Endothelial cell of umbilical vein (primary cell): Measurements from ENCODE around the gene TMEM18. TPM values are rescaled to one million over a fixed set of nuclear protein-coding genes. Genes with fewer than 3 reads are reported as not detected.

Experiments used
- BruUV-seq: library from RNA; stranded (reverse); fragments of 400-500 nt; replicated peaks from 2 replicates; lab custom pipeline; 2021; lab: Mats Ljungman, UMichigan
- CTCF ChIA-PET: fragments of 300-600, 350-600 bp; sonication (Branson Sonifier 250); formaldehyde crosslinking; loops from one replicate; lab custom pipeline; 2021; ENCODE audit warnings: antibody characterized with exemption, inconsistent platforms; lab: Charles Lee
- POLR2A ChIA-PET: fragments of 300-600, 350-600 bp; sonication (Branson Sonifier 250); formaldehyde crosslinking; loops from one replicate; lab custom pipeline; 2021; ENCODE audit warnings: antibody characterized with exemption, inconsistent platforms; lab: Charles Lee
- DNase-seq: peaks from one replicate; pipeline ENCODE4 v3.0.0-alpha.2; 2011; ENCODE audit warnings: low read depth, low spot score
- FAIRE-seq: peaks from 2 replicates; lab custom pipeline; 2011; peaks lifted over from hg19 to GRCh38; lab: Jason Lieb, UNC
- H2AFZ ChIP-seq: 2 replicates; pipeline ENCODE4 v1.6.0; 2012; ENCODE audit warnings: low read depth, low read length, control low read depth, inconsistent platforms
- H3K27ac ChIP-seq: 2 replicates; pipeline ENCODE4 v1.5.1; 2011; ENCODE audit warnings: low read depth, mild to moderate bottlenecking, control low read depth, low read length, moderate library complexity; ENCODE audit not compliant: insufficient read depth
- H3K27me3 ChIP-seq, 2 experiments: 2 replicates each; pipeline versions ENCODE4 v1.6.0 to v1.6.1; 2011; ENCODE audit warnings: low read length in 2 of 2, mixed read lengths in 1 of 2; ENCODE audit not compliant: control insufficient read depth in 2 of 2, insufficient read depth in 2 of 2
- H3K36me3 ChIP-seq, 2 experiments: 2 replicates in 1 of 2; 3 replicates in 1 of 2; pipeline ENCODE4 v1.5.1; 2011; ENCODE audit warnings: low read length in 2 of 2, mild to moderate bottlenecking in 1 of 2, moderate library complexity in 1 of 2; ENCODE audit not compliant: control insufficient read depth in 2 of 2, insufficient read depth in 2 of 2; ENCODE audit errors: extremely low read depth in 1 of 2
- H3K4me1 ChIP-seq: 3 replicates; pipeline ENCODE4 v1.5.1; 2011; ENCODE audit warnings: mild to moderate bottlenecking, low read length; ENCODE audit not compliant: control insufficient read depth, insufficient read depth; ENCODE audit errors: extremely low read depth
- H3K4me2 ChIP-seq: 2 replicates; pipeline ENCODE4 v1.6.1; 2011; ENCODE audit warnings: low read length, control low read depth, mixed read lengths; ENCODE audit not compliant: insufficient read depth
- H3K4me3 ChIP-seq, 3 experiments: fragments of 200-600 bp in 1 of 3; sonication (generic), shearing (Covaris generic) in 1 of 3; replicated peaks in 1 of 3; 2 replicates each; pipeline ENCODE4 v1.5.1; 2011 to 2016; ENCODE audit warnings: control low read depth in 3 of 3, low read length in 3 of 3, mild to moderate bottlenecking in 2 of 3, inconsistent platforms in 1 of 3, low read depth in 1 of 3, moderate library complexity in 1 of 3; ENCODE audit not compliant: insufficient read depth in 1 of 3
- H3K79me2 ChIP-seq: 2 replicates; pipeline ENCODE4 v1.6.0; 2012; ENCODE audit warnings: low read length, inconsistent platforms; ENCODE audit not compliant: control insufficient read depth, insufficient read depth
- H3K9ac ChIP-seq: replicated peaks from 2 replicates; pipeline ENCODE3; 2011; ENCODE audit warnings: low read length, control low read depth; ENCODE audit not compliant: insufficient read depth; ENCODE audit errors: extremely low read depth
- H3K9me1 ChIP-seq: replicated peaks from 3 replicates; pipeline ENCODE4 v1.6.0; 2011; ENCODE audit warnings: mild to moderate bottlenecking, low read length; ENCODE audit not compliant: control insufficient read depth, insufficient read depth; ENCODE audit errors: extremely low read depth
- H3K9me3 ChIP-seq: replicated peaks from 2 replicates; pipeline ENCODE4 v1.5.1; 2012; ENCODE audit warnings: low read length, inconsistent platforms; ENCODE audit not compliant: control insufficient read depth, insufficient read depth
- H4K20me1 ChIP-seq: replicated peaks from 2 replicates; pipeline ENCODE3; 2011; ENCODE audit warnings: mild to moderate bottlenecking, low read length; ENCODE audit not compliant: control insufficient read depth, insufficient read depth; ENCODE audit errors: extremely low read depth
- CTCF ChIP-seq, 2 donors: IDR thresholded peaks; 1 replicate in 1 of 2; 2 replicates in 1 of 2; pipeline ENCODE4 v1.5.1; 2011; ENCODE audit warnings: low read length in 2 of 2, mild to moderate bottlenecking in 2 of 2, moderate library complexity in 2 of 2, control low read depth in 1 of 2, inconsistent platforms in 1 of 2, low read depth in 1 of 2; ENCODE audit not compliant: insufficient read depth in 1 of 2; ENCODE audit errors: extremely low read depth in 1 of 2
- EZH2 ChIP-seq: IDR thresholded peaks from 2 replicates; pipeline ENCODE4 v1.6.1; 2012; ENCODE audit warnings: borderline replicate concordance, low read depth, mild to moderate bottlenecking, moderate library complexity, low read length, inconsistent platforms; ENCODE audit not compliant: severe bottlenecking
- FOS ChIP-seq: IDR thresholded peaks from 2 replicates; pipeline ENCODE4 v1.6.1; 2011; ENCODE audit warnings: mild to moderate bottlenecking, low read length, moderate library complexity, borderline replicate concordance; ENCODE audit not compliant: insufficient read depth
- GATA2 ChIP-seq: IDR thresholded peaks from 2 replicates; pipeline ENCODE4 v1.7.0; 2011; ENCODE audit warnings: low read depth, mild to moderate bottlenecking, moderate library complexity, mixed read lengths, low read length; ENCODE audit not compliant: insufficient read length, insufficient read depth
- JUN ChIP-seq: IDR thresholded peaks from 2 replicates; pipeline ENCODE4 v1.6.1; 2011; ENCODE audit warnings: borderline replicate concordance, low read depth; ENCODE audit not compliant: insufficient read length, insufficient read depth
- MYC ChIP-seq: IDR thresholded peaks from one replicate; pipeline ENCODE4 v1.6.1; 2011; ENCODE audit warnings: mild to moderate bottlenecking, low read depth, low read length
- POLR2A ChIP-seq: IDR thresholded peaks from 2 replicates; pipeline ENCODE4 v1.6.1; 2012; ENCODE audit warnings: low read depth, mild to moderate bottlenecking, control low read depth, low read length
- POLR2AphosphoS5 ChIP-seq: IDR thresholded peaks from 2 replicates; pipeline ENCODE4 v1.6.1; 2012; ENCODE audit warnings: low read depth, mild to moderate bottlenecking, control low read depth, low read length, moderate library complexity; ENCODE audit not compliant: insufficient read depth
- dilution Hi-C: fragments of 300-500 bp; cut with MboI; formaldehyde crosslinking; loops from one replicate; pipeline ENCODE4 v1.15.0; 2019; ENCODE audit warnings: low sequenced_read_pairs; ENCODE audit not compliant: extremely low pct_ligation_motif_present
- intact Hi-C: fragments of 100-400 bp; cut with micrococcal nuclease; formaldehyde crosslinking; loops from one replicate; pipeline ENCODE4 v1.10.0; 2022
- polyA plus RNA-seq, 4 experiments: library from polyadenylated mRNA; depleted of rRNA in 3 of 4; stranded (reverse) in 3 of 4; unstranded in 1 of 4; fragments of >200 nt; gene quantifications; 2 replicates each; pipeline versions ENCODE4 v1.2.1 to v1.2.3, GENCODE V29; 2011 to 2012; ENCODE audit warnings: missing spikeins in 1 of 4
- total RNA-seq: library from RNA; stranded (reverse); gene quantifications from 2 replicates; pipeline ENCODE4 v1.2.3, GENCODE V29; 2021
- TF ChIP-seq, protein P1 (sequence below): IDR thresholded peaks from 2 replicates; pipeline ENCODE4 v1.6.1; 2011; ENCODE audit not compliant: insufficient read depth, insufficient read length

Gene TMEM18
- total and polyA plus RNA-seq, 2 donors (not counting 3 experiments of a cell fraction or from before 2014, with no cell fraction given) = 19.1 to 23.1 TPM

GRCh38 chr2:620004-620403, 57.2 kb downstream of the TMEM18 start:
- Histone ChIP-seq H3K4me3 (no peak overlapping the region), H3K27ac (no peak overlapping the region), H3K79me2 (no peaks in the 10 kb centered on the region), H3K9ac (no peak overlapping the region), H3K4me2 (no peak overlapping the region), H3K27me3 (no peaks in the 10 kb centered on the region), H3K9me3 (no peaks in the 10 kb centered on the region), H3K36me3 (no peaks in the 10 kb centered on the region), H2AFZ (no peak overlapping the region), H3K9me1 (no peaks in the 10 kb centered on the region), H3K4me1 (no peaks in the 10 kb centered on the region), H4K20me1 (no peaks in the 10 kb centered on the region)
- DNase-seq (no peak), FAIRE-seq (no peak)
- intact Hi-C loops = no loop called here
- dilution Hi-C loops = no loop called here
- BruUV-seq = no TSS peak
- ChIA-PET CTCF (no interaction called here), POLR2A (no interaction called here)
- TF ChIP-seq POLR2AphosphoS5 (no peak), CTCF (IDR thresholded peaks at IDR 0.05; ENCODE audit: extremely low read depth in 1 of 2, insufficient read depth in 1 of 2, low read depth in 1 of 2, low read length in 2 of 2) (no peak), POLR2A (no peak), JUN (no peak), FOS (no peak), GATA2 (no peak), EZH2 (no peak), MYC (no peak)
- TF ChIP-seq, protein P1, sequence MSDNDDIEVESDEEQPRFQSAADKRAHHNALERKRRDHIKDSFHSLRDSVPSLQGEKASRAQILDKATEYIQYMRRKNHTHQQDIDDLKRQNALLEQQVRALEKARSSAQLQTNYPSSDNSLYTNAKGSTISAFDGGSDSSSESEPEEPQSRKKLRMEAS = no peak
